GM19395 (cell line): ENCODE data around the gene RNF41.
"Not testable (repeated sequence)": the region's sequence is repeated elsewhere in the genome, so short reads cannot be mapped to it uniquely, and the experiment has no call there.

Experiments used
- ATAC-seq: cut with Tn5 transposase; IDR thresholded peaks from one replicate; pipeline ENCODE4 v1.9.1; 2021; ENCODE audit warnings: mild to moderate bottlenecking, moderate library complexity; ENCODE audit not compliant: unreplicated experiment

The RNF41 gene

GRCh38 chr12:56178347-56178746 lies 43.4 kb downstream of the RNF41 start:
- no peak for ATAC-seq

- no peak for ATAC-seq
These were observed 48.9 kb downstream of the RNF41 start for GRCh38 chr12:56172839-56173238.

- no peak for ATAC-seq
These were observed 52.4 kb downstream of the RNF41 start for GRCh38 chr12:56169229-56169759.

- ATAC-seq, result no peak
These were observed 56.4 kb downstream of the RNF41 start for GRCh38 chr12:56165369-56165768.

- no peak for ATAC-seq
These were observed 57.4 kb downstream of the RNF41 start for GRCh38 chr12:56164345-56164729.

- ATAC-seq, result no peak
These were observed 58.0 kb downstream of the RNF41 start for GRCh38 chr12:56163533-56164344.

- ATAC-seq, result no peak
These were observed 59.0 kb downstream of the RNF41 start for GRCh38 chr12:56162468-56163290.

GRCh38 chr12:56161690-56162351 lies 59.9 kb downstream of the RNF41 start:
- ATAC-seq, result no peak

- ATAC-seq, result no peak
These were observed 60.6 kb downstream of the RNF41 start for GRCh38 chr12:56160894-56161689.

- no peak for ATAC-seq
These were observed 61.4 kb downstream of the RNF41 start for GRCh38 chr12:56160193-56160763.

GRCh38 chr12:56159482-56160192 lies 62.1 kb downstream of the RNF41 start:
- no peak for ATAC-seq

GRCh38 chr12:56158926-56159461 lies 62.7 kb downstream of the RNF41 start:
- ATAC-seq, result no peak

- peak; percentile 83 for ATAC-seq
These were observed 63.4 kb downstream of the RNF41 start, which contains the start of gene MYL6 for GRCh38 chr12:56158029-56158925. Gene MYL6, plus strand, starts transcription at chr12:56158359. Its CDS starts 43 bp downstream, at chr12:56158402.

- peak; percentile 38 for ATAC-seq
These were observed 64.3 kb downstream of the RNF41 start for GRCh38 chr12:56157201-56158028.

- ATAC-seq, result not testable (repeated sequence)
These were observed 65.1 kb downstream of the RNF41 start for GRCh38 chr12:56156464-56157200.

- ATAC-seq, result no peak
These were observed 66.4 kb downstream of the RNF41 start for GRCh38 chr12:56155256-56155845.
